Stimulated activated CD4-positive, alpha-beta T cell treated with anti-CD3 and anti-CD28 coated beads, Interleukin-1b, Interleukin-23, amount 100 ng/mL, for 48 hours (primary cell): Measurements from ENCODE around the gene HFM1.
"Not testable (repeated sequence)": the region's sequence is repeated elsewhere in the genome, so short reads cannot be mapped to it uniquely, and the experiment has no call there.

ENCODE experiments used
- DNase-seq: peaks from one replicate; pipeline ENCODE4 v3.0.0-alpha.2; 2020

Gene HFM1

DNA sequence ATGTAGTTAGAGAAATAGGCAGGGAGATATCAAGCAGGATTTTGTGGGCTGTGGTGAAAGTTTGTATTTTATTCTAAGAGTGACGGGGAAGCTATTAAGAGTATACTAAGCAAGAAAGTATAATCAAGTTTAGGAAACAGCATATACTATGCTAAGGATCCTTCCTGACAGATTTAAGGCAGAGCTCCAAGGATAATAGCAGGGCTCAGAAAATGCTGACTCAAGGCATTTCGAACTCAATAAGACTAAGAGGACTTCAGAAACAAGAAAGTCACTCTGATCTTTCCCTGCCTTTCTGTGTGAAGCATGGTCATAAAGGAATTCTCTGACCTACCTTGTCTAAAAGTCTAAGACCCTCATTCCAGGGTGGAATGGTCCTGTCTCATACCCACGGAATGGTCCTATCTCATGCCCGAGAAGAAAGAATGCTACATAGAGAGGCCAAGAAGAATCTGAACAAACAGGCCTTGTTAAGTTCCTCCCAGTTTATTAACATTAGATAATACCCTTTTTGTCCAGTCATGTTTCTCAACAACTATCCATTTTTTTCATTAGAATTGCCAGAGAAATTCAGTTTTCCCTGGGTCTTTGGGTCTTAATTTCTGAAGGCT is 59.1 kb downstream of the HFM1 start:
- DNase-seq, result no peak

DNA sequence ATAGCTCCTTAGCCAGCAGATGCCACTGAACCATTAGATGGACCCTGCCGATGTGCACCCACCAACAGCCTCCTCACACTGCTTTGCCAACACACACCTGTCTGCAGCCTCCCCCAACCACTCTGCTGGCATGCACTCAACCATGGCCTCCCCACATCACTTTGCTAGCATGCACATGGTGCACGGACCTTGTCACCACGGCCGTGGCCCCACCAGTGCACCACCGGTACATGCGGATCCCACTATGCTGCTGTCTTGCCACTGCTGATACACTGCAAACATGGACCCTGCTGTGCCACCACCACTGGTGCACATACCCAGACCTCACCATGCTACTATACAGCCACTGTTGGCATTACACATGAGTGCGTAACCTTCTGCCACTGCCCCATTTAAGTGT is 66.1 kb downstream of the HFM1 start:
- DNase-seq, result no peak

DNA sequence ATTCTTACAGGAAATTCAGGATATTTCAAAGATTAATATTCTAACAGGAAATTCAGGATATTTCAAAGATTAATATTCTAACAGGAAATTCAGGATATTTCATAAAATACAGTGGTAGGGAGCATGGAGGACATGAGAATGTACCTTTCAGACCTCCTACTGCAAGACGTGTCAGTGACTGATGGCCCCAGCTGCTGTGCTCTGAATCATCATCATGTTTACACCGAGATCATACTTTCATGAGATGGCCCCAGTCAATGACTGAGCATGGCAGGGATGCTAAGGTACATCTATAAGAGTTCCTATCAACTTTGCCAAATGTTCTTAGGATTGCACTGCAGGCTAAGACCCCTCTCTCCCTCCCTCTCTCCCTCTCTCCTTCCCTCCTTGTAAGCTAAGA is 69.0 kb downstream of the HFM1 start:
- DNase-seq, result no peak

DNA sequence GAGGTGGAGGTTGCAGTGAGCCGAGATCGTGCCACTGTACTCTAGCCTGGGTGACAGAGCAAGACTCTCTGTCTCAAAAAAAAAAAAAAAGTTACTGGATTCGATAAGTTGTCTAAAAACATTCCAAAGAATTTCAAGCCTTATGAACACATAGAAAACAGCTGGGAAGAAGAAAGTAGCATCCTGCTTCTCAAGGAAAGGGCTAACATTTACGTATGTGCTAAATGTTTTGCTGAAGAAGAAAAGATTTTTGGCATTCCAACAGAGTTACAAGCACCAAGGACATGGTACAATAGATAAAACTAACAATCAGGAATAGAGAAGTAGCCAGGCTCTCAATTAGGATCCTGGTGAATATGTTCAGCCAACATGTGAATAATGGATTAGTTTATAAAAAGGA is 69.8 kb downstream of the HFM1 start:
- no peak for DNase-seq

DNA sequence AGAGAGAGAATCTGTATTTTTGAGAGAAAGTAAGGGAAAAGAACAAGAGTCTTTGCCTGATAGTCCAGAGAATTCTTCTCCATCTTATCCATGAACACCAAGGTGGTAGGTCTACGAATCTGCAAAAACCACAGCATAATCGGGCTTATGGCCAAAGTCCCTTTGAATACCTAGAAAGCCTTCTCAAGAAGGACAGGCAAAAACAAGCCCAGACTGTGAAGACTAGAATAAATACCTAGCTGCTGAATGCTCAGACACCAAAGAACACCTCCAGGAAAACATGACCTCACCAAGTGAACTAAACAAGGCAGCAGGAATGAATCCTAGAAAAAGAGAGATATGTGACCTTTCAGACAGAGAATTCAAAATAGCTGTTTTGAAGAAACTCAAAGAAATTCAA is 79.2 kb downstream of the HFM1 start:
- DNase-seq, result no peak

DNA sequence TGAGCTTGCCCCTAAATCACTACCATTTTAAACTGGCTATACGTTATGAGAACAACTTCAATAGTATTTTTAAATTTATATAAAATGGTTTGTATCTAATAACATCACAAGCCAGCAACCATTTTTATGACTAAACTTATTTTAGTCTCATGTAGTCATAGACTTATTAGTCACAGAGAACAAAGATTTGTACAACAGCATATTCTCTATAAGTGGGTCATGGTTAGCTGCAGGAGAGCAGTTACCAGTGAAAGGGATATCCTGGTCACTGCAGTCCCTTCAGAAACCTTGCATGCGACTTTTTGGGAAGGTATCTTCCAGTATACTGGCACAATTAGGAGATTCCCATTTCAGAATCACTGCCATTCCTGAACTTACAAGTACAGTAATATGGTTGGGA is 90.0 kb downstream of the HFM1 start:
- no peak for DNase-seq

DNA sequence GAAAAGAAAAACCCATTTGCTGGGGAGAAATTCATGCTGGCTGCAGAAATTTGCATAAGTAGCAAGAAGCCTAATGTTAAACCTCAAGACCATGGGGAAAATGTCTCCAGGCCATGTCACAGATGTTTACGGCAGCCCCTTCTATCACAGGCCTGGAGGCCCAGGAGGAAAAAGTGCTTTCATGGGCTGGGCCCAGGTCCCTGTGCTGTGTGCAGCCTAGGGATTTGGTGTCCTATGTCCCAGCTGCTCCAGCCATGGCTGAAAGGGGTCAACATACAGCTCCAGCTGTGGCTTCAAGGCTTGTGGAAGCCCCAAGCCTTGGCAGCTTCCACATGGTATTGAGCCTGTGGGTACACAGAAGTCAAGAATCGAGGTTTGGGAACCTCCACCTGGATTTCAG is 93.0 kb downstream of the HFM1 start:
- no peak for DNase-seq

DNA sequence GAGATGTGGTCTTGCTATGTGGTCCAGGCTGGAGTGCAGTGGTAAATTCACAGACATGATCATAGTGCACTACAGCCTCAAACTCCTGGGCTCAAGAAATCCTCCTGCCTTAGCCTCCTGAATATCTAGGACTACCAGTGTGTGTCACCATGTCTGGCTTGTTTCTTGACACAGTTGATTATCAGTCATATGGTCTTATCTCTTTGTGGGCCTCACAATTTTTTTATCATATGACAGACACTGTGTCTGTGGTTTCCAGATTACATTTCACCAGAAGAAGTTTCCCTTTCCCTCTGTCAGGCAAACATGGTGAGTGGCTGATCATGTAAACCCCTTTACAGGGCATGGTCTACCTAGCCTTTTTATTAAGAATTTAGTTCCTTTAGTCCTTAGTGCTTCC is 96.1 kb downstream of the HFM1 start:
- DNase-seq, result no peak

DNA sequence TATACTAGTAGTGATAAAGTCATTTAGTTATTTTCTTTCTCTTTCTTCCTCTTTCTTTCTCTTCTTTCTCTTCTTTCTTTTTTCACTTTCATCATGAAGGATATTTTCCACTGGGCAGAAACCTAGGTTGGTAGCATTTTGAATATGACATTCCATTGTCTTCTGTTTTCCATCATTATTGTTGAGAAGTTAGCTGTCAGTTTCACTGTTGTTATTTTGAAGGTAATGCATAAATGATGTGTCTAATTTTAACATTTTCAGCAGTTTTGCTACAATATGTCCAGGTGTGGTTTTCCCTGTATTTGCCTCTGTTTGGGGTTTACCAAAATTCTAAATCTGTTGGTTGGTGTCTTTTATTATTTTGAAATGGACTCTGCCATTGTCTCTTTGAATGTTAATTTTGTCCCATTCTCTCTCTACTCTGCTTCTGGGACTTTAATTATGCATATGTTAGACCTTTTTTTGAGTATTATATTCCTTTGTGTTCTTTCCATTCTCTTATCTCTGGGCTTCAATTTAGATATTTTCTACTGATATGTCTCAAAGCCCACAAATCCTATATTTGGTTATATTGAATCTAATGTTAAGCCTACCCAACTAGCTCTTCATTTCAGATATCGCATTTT is 96.7 kb downstream of the HFM1 start:
- no peak for DNase-seq

DNA sequence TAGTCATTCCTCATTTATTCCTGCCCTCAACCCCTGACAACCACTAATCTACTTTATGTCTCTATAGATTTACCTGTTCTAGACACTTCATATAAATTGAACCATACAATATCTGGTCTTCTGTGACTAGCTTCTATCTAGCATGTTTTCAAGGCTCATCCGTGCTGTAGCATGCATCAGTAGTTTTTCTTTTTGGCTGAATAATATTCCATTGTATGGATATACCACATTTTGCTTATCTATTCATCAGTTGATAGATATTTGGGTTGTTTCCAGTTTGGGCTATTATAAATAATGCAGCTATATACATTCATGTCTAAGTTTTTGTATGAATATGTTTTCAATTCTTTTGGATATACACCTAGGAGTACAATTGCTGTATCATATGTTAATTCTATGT is 101.5 kb downstream of the HFM1 start:
- no peak for DNase-seq

DNA sequence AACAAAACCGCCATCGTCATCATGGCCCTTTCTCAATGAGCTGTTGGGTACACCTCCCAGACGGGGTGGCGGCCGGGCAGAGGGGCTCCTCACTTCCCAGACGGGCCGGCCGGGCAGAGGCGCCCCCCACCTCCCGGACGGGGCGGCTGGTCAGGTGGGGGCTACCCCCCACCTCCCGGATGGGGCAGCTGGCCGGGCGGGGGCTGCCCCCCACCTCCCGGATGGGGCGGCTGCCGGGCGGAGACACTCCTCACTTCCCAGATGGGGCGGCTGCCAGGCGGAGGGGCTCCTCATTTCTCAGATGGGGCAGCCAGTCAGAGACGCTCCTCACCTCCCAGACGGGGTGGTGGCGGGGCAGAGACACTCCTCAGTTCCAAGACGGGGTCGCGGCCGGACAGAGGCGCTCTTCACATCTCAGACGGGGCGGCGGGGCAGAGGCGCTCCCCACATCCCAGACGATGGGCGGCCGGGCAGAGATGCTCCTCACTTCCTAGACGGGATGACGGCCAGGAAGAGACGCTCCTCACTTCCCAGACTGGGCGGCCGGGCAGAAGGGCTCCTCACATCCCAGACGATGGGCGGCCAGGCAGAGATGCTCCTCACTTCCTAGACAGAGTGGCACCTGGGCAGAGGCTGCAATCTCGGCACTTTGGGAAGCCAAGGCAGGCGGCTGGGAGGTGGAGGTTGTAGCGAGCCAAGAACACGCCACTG is 115.6 kb downstream of the HFM1 start:
- DNase-seq, result not testable (repeated sequence)

DNA sequence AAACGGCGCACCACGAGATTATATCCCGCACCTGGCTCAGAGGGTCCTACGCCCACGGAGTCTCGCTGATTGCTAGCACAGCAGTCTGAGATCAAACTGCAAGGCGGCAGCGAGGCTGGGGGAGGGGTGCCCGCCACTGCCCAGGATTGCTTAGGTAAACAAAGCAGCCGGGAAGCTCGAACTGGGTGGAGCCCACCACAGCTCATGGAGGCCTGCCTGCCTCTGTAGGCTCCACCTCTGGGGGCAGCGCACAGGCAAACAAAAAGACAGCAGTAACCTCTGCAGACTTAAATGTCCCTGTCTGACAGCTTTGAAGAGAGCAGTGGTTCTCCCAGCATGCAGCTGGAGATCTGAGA is 117.7 kb downstream of the HFM1 start:
- DNase-seq, result not testable (repeated sequence)

DNA sequence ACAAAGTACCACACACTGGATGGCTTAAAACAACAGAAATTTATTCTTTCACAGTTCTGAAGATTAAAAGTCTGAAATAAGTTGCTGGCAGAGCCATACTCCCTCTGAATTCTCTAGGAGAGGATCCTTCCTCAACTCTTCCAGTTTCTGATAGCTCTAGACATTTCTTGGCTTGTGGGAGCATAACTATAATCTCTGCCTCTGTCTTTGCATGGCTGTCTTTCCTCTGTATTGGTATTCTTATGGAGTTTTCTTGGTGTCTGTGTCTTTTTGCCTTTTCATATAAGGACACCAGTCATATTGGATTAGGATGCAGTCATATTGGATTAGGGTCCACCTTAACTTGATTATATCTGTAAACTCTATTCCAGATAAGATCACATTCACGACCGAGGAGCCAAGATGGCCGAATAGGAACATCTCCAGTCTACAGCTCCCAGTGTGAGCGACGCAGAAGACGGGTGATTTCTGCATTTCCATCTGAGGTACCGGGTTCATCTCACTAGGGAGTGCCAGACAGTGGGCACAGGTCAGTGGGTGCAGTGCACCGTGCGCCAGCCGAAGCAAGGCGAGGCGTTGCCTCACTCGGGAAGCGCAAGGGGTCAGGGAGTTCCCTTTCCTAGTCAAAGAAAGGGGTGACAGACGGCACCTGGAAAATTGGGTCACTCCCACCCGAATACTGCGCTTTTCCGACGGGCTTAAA is 118.2 kb downstream of the HFM1 start:
- DNase-seq, result not testable (repeated sequence)

DNA sequence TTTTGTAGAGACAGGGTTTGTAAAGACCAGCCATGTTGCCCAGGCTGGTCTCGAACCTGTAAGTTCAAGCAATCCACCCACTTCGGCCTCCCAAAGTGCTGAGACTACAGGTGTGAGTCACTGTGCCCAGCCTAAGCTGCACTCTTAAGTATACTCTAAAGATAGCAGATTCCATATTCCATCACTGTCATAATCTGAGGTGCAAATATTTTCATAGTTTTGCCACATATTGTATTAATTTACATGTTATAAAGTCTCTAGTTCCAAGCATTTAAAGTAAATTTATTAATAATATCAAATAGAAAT is 121.3 kb downstream of the HFM1 start:
- DNase-seq, result peak; percentile 10

DNA sequence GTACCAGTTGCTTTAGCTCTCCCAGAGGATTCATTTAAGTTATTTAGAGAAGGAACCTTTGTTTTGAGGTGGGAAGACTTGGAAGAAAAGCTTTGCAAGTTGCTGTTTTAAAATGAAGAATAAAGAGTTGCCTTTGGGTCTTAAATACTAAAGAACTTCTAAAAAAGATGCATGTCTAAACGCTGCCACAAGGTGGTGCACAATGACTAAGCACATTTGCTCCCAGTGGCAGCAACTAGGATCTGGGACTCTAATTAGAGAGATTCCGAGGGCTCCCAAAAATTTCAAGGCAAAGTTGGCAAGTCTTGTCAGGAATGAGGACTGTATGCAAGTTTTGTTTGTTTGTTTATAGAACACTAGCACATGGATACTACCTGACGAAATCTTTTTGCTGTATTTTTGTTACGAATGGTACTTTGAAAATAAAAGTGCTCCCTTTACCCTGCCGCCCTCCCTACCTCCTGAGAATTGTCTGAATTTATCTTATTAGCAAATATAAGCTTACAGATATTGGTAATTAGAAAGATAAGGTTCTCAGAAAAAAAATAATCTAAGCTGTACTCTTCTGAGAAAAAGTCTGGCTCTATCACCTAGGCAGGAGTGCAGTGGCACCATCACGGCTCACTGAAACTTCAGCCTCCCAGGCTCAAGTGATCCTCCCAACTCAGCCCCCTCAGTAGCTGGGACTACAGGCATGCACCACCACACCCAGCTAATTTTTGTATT is 121.8 kb downstream of the HFM1 start:
- peak; percentile 28 for DNase-seq

DNA sequence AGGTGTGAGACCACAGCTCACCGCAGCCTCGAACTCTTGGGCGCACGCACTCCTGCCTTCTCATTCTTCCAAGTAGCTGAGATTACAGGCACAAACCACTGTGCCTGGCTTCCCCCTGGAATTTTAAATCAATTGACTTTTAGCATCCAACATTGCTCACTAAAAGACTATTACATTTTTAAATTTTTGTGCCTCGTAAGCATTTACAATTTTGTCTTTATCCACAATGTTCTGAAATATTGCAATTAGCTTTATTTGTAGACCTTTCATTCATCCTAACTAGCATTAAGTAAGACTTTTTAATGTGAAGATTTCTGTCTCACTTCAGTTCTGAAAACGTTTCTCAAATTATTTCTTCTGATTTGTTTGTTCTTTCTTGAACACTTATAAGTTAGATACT is 122.9 kb downstream of the HFM1 start:
- no peak for DNase-seq

DNA sequence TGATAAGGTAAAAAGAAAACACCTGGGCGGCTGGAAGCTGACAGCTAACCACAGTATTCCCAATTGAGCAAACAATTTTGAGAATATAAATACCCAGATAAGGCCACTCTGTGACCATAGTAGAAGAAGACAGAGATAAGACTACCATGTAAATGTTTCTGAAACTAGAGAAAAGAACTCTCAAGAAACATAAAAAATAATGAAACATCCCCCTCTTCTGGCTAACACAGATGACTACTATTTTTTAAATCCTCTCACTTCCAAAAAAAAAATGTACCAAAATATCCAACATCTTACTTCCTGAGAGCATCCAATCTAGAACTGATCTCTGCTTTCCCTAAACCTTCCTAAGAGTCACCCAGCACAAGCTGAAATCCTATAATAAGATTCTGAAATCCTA is 125.9 kb downstream of the HFM1 start:
- DNase-seq, result no peak

DNA sequence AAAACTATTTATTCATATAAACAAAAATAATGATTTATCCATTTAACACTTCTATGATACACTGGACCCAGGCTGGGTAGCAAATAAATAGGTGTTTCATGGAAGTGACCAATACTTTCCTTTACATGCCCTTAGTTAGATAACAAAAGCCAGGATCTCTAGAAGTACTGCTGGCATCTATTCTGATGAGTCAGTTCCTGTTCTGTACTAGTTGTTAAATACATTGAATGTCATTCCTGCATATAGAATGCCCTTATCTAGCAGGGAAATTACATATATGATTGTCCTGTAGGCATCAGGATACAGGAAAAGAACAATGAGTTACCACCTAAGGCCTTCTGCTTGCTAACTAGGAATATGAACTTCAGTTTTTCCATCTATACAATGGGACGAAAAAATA is 130.8 kb downstream of the HFM1 start:
- DNase-seq, result no peak

DNA sequence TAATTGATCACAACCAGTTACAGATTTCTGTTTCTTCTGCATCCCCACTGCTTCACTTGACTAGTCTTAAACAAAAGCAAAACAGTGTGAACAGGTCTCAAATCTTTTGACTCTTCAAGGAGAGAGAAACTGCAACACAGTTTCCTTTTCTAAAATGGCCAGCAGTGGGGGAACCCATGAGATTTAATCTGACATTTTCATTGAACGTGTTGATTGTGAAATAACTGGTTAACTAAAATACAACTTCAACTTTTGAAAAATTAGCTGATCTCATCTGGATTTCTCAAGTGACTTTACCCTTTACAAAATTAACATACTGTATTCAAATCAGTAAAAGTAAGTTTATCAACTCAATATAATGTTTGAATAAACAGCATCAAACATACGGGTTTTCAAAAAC is 143.0 kb downstream of the HFM1 start:
- DNase-seq, result no peak

DNA sequence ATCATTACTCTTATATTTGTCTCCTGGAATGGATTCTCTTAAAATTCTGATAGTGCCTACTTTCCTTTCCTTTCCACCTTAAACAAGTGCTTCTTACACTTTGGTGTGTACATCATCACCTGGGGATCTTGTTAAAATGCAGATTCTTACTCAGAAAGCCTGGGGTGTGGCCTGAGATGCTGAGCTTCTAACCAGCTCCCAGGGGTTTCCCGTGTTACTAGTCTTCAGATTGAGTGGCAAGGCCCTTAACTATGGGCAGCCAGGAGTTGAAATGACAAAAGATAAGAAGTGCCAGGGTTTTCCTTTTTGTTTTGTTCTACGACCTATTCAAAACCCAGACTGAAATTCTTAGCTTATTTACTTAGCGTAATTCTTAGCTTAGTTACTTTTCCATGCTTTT is 159.2 kb downstream of the HFM1 start:
- DNase-seq, result no peak

DNA sequence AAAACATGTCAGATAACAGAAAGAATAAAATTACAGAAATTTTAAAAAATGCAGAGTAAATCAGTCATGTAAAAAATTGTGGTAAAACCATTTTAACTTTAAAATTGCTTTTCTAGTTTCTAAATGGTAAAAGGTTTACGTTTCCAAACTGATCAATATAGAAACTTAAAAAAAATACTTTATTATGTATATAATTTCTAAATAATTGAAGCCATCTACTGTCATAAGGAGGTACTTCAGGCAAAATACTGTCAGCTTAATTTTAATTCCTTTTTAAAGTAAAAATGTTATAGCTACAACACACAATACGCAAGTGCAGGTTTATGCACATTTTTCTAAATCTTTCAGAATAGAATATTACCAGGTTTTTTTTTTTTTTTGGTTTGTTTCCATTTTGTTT is 159.9 kb downstream of the HFM1 start:
- DNase-seq, result no peak

DNA sequence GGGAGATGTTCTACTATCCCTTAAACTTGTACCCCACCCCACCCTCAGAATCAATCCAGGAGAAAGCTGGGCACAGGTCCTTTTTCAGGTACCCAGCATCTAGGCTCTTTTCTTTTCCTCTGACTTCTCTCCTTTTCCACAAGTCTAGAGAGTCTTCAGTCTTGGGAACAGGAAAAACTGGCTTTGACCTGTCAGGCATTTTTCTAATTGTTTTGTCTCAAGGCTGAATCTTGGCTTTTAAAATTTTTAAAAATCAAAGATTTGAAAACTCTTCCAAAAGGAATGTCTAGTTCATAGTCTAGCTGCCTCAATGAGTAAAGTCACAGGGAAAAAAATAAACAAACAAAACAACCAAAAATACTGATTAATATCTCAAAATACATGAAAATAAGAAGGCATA is 161.5 kb downstream of the HFM1 start:
- DNase-seq, result no peak

DNA sequence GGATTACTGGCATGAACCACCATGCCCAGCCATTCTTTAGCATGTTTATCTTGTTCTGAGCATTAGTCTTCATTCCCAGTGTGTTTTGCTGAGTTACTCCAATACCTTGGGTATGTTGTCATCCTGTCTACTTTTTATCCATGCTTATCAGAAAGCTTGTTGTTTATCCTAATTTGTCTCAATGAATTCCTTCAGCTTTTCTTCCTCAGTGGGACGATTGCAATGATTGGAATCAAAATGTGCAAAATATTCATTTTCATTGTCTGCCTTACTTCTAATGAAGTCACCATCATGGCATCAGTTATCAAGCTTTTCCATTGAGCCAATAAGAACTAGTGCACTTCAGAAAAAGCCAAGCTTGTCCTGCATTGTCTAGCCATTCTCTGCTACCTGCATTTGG is 170.5 kb downstream of the HFM1 start:
- no peak for DNase-seq

DNA sequence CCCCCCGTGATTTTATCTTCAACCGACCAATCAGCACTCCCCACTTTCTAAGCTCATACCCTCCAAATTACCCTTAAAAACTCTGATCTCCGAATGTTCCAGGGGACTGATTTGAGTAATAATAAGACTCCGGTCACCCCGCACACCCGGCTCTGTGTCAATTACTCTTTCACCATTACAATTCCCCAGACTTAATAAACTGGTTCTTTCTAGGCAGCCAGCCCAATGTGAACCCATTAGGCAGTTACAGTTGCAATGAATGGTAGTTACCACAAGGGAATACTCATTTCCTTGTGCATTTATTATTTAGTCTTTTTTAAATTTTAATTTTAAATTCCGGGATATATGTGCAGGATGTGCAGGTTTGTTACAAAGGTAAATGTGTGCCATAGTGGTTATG is 177.9 kb downstream of the HFM1 start:
- DNase-seq, result no peak
